Effector memory CD4-positive, alpha-beta T cell (primary cell): ENCODE measurements around the gene GPR180.
"Not testable (repeated sequence)": the region's sequence is repeated elsewhere in the genome, so short reads cannot be mapped to it uniquely, and the experiment has no call there.

Experiments used
- DNase-seq, 3 donors: peaks; one replicate each; pipeline ENCODE4 v3.0.0-alpha.2; 2020
- H3K27ac ChIP-seq: 2 replicates; pipeline ENCODE4 v1.7.0; 2013; ENCODE audit warnings: mild to moderate bottlenecking, low read length, moderate library complexity; ENCODE audit not compliant: insufficient read depth, poor library complexity, severe bottlenecking
- H3K27me3 ChIP-seq: replicated peaks from 2 replicates; pipeline ENCODE4 v1.7.0; 2013; ENCODE audit warnings: mild to moderate bottlenecking, low read length; ENCODE audit not compliant: insufficient read depth, control insufficient read depth, poor library complexity, severe bottlenecking
- H3K36me3 ChIP-seq: 2 replicates; pipeline ENCODE4 v1.7.0; 2013; ENCODE audit warnings: mild to moderate bottlenecking, low read length, moderate library complexity; ENCODE audit not compliant: control insufficient read depth, insufficient read depth
- H3K4me1 ChIP-seq: 2 replicates; pipeline ENCODE4 v1.7.0; 2013; ENCODE audit warnings: low read length, mild to moderate bottlenecking; ENCODE audit not compliant: control insufficient read depth, insufficient read depth, poor library complexity, severe bottlenecking
- H3K4me3 ChIP-seq: 2 replicates; pipeline ENCODE4 v1.7.0; 2013; ENCODE audit warnings: low read length, low read depth, mild to moderate bottlenecking; ENCODE audit not compliant: insufficient read depth, poor library complexity, severe bottlenecking
- H3K9me3 ChIP-seq: 2 replicates; pipeline ENCODE4 v1.7.0; 2013; ENCODE audit warnings: mild to moderate bottlenecking, low read length, moderate library complexity; ENCODE audit not compliant: control insufficient read depth

Gene GPR180

DNA sequence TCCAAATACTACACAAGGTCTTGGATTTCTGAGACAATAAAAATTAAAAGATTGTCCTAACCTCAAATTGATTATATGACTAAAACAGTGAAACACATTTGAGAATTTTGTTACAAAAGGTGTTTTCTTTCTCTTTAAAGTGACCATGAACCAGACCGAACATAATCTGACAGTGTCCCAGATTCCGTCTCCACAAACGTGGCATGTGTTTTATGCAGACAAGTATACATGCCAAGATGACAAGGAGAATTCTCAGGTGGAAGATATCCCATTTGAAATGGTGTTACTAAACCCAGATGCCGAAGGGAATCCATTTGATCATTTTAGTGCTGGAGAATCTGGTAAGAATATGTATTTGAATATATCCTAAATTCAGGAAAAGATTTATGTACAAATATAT is 10.4 kb downstream of the GPR180 start:
- no peaks in the 10 kb centered on the region for H3K9me3 ChIP-seq
- no peak overlapping the region for H3K27ac ChIP-seq
- no peak for DNase-seq
- H3K36me3 ChIP-seq: peaks cover 20% of the 10 kb centered on the region
- no peaks in the 10 kb centered on the region for H3K4me1 ChIP-seq
- no peak overlapping the region for H3K4me3 ChIP-seq
- H3K27me3 ChIP-seq: no peaks in the 10 kb centered on the region

DNA sequence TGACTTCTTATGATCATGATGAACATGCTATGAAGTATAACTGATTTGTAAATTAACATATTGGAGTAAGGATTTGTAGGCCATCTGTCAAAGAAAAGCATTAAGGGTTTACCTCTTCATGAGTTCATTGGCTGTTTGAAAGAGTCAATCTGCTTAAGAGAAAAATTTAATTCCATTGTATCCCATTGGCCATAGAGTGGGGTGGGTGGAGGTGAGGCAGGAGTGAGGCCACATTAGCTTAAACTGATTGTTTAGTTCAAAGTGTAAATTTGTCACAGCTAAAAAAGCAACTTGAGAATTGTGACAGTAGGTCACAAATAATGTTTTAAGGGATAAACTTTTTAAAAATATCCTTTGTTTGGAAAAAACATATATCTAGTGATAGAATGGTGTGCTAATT is 11.4 kb downstream of the GPR180 start:
- Histone ChIP-seq H3K4me3 (no peak overlapping the region), H3K27ac (no peak overlapping the region), H3K4me1 (no peaks in the 10 kb centered on the region), H3K9me3 (no peaks in the 10 kb centered on the region), H3K27me3 (no peaks in the 10 kb centered on the region), H3K36me3 (peaks cover 20% of the 10 kb centered on the region)
- no peak for DNase-seq

DNA sequence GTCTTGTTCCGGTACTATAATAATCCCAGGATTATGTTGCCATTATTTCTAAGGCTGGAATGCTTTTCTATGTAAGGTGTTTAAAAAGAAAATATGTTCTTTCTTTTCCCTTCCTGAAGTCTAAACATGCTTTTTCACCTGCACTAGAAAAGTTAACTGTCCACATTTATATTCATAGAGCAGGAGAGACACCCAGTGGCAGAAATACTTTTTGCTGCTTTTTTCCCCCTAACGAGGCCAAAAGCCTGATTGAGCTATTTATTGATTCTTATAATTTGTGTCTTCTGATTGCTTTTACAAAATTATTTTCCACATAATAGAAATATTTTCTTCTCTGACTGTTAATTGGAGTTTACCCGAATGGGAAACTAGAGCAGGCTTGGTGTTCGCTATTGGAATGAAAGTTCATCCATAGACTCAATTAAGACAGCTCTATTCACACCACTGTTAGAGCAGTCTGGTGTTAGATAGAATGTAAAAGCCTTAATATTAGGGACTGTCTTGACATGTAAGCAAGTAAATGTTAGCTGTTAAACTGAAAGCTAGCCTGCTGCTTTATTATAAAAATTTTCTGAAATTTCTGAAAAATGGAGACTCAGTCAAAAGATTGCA is 15.8 kb downstream of the GPR180 start:
- H3K27ac ChIP-seq: no peak overlapping the region
- no peaks in the 10 kb centered on the region for H3K9me3 ChIP-seq
- no peak for DNase-seq
- no peaks in the 10 kb centered on the region for H3K27me3 ChIP-seq
- no peak overlapping the region for H3K4me3 ChIP-seq
- peaks cover 5% of the 10 kb centered on the region for H3K36me3 ChIP-seq
- no peaks in the 10 kb centered on the region for H3K4me1 ChIP-seq

DNA sequence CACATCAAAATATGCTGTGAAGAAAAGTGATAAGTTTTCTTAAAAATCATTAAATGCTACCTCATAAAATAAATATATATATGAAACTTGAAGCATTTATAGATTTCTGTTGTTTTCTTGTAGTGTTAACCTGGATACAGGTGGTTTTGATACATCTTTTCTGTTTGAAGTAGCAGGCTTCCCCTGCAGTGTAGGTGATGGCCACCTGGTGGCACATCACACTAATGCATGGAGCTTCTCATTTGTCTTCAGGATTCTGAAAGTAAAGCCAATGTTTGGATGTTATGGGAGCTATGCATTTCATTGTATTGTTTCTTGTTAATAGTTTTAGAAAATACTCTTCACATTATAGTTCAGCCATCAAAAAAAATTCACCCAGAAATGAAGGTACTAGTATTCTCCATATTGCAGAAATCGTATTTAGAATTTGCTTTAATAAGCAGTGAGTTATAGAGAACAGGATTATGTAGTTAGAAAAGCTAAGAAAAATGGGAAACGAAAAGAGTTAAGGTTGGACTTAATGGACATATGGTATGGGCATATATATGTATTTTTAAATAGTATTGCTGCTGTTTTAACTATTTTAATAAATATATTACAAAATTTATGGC is 18.7 kb downstream of the GPR180 start:
- peaks cover 16% of the 10 kb centered on the region for H3K36me3 ChIP-seq
- H3K27me3 ChIP-seq: no peaks in the 10 kb centered on the region
- H3K27ac ChIP-seq: no peak overlapping the region
- no peak for DNase-seq
- no peaks in the 10 kb centered on the region for H3K4me1 ChIP-seq
- H3K4me3 ChIP-seq: no peak overlapping the region
- no peaks in the 10 kb centered on the region for H3K9me3 ChIP-seq

DNA sequence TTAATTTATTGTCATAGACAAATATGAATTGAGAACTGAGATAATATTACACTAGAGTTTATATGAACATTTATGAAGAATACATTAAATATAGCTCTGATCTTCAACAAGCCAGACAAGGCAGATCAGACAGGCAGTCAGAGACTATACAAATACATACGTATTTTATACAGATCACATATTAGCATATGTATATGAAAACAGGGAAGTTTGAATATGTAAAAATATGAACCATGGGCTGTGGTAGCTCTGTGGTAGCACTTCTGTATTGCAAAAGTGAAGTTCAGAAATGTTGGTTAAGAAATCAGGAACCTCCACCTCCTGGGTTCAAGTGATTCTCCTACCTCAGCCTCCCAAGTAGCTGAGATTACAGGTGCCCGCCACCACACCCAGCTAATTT is 20.7 kb downstream of the GPR180 start:
- Histone ChIP-seq H3K4me1 (no peaks in the 10 kb centered on the region), H3K36me3 (peaks cover 16% of the 10 kb centered on the region), H3K9me3 (no peaks in the 10 kb centered on the region), H3K27ac (no peak overlapping the region), H3K27me3 (no peaks in the 10 kb centered on the region), H3K4me3 (no peak overlapping the region)
- DNase-seq: no peak

DNA sequence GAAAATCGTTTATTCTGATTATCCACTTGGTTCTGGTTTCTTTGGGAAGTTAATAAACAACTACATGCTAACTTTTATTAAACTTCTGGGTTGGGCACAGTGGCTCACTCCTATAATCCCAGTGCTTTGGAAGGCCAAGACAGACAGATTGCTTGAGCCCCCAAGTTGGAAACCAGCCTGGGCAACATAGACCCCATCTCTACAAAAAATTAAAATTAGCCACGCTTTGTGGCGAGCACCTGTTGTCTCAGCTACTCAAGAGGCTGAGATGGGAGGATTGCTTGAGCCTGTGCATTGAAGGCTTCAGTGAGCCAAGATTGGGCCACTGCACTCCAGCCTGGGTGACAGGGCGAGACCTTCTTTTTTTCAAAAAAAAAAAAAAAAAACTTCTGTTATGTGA is 21.7 kb downstream of the GPR180 start:
- Histone ChIP-seq H3K9me3 (no peaks in the 10 kb centered on the region), H3K27ac (no peak overlapping the region), H3K36me3 (peaks cover 16% of the 10 kb centered on the region), H3K4me3 (no peak overlapping the region), H3K4me1 (no peaks in the 10 kb centered on the region), H3K27me3 (no peaks in the 10 kb centered on the region)
- DNase-seq: no peak

DNA sequence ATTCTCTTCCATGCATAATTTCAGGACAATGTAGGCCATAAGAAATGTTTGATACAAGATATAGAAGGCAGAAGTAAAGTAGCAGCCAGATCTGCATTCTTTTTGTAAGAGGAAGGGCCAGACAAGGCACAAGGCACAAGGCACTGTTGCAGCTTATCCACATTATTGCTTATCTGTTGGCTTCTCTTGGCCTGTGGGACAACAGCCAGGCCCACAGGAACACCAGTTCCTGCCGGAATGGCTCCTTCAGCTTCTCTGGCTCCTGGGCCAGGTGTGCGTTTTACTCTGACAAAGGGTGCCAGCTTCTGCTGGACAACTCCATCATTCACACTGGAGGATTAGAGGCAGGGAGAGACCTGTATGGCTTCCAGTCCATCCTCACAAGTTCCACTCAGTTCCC is 29.2 kb downstream of the GPR180 start:
- Histone ChIP-seq H3K4me1 (no peaks in the 10 kb centered on the region), H3K4me3 (no peak overlapping the region), H3K27me3 (no peaks in the 10 kb centered on the region), H3K36me3 (no peaks in the 10 kb centered on the region), H3K27ac (no peak overlapping the region), H3K9me3 (no peaks in the 10 kb centered on the region)
- no peak for DNase-seq

DNA sequence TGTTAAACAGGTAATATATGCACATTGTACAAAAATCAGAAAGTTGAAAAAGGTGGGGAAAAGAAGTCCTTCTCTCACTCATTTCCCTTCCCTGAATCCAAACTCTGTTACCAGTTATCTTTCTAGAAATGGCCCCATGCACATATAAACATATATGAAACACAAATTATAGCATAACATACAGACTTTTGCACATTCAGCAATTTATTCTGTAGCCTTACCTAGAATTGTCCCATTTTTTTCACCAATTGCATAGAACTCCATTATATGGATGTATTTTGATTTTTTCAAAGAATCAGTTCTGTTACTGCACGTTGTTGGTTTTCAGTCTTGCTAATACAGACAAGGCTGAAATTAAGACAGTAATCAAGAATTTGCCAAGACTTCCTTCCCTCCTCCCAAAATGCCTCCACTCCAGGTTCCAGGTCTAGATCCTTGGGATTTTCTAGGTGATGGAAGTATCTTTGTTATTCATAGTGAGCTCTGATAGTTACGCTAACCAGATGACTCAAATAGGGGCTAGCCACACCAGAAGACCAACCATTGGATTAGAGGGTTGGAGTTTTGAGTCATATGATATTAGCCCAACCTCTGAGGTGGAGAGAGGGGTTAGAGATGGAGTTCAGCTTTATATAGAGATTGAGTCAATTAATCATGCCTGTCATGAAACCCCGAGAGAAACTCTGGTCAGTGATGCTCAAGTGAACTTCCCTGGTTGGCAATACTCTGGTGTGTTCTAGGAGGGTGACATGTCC is 30.7 kb downstream of the GPR180 start:
- no peak for DNase-seq
- no peaks in the 10 kb centered on the region for H3K36me3 ChIP-seq
- H3K4me3 ChIP-seq: no peak overlapping the region
- no peaks in the 10 kb centered on the region for H3K9me3 ChIP-seq
- H3K27ac ChIP-seq: no peak overlapping the region
- H3K4me1 ChIP-seq: no peaks in the 10 kb centered on the region
- no peaks in the 10 kb centered on the region for H3K27me3 ChIP-seq

DNA sequence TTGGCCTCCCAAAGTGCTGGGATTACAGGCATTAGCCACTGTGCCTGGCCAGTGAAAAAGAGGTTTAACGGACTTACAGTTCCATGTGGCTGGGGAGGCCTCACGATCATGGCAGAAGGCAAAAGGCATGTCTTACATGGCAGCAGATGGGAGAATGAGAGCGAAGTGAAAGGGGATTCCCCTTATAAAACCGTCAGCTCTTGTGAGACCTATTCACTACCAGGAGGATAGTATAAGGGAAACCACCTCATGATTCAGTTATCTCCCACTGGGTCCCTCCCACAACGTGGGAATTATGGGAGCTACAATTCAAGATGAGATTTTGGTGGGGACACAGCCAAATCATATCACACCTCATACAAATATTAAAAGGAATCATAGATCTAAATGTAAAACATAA is 34.4 kb downstream of the GPR180 start:
- H3K36me3 ChIP-seq, H3K4me1 ChIP-seq, H3K27me3 ChIP-seq, H3K27ac ChIP-seq, H3K9me3 ChIP-seq, DNase-seq, H3K4me3 ChIP-seq: not testable (repeated sequence)

DNA sequence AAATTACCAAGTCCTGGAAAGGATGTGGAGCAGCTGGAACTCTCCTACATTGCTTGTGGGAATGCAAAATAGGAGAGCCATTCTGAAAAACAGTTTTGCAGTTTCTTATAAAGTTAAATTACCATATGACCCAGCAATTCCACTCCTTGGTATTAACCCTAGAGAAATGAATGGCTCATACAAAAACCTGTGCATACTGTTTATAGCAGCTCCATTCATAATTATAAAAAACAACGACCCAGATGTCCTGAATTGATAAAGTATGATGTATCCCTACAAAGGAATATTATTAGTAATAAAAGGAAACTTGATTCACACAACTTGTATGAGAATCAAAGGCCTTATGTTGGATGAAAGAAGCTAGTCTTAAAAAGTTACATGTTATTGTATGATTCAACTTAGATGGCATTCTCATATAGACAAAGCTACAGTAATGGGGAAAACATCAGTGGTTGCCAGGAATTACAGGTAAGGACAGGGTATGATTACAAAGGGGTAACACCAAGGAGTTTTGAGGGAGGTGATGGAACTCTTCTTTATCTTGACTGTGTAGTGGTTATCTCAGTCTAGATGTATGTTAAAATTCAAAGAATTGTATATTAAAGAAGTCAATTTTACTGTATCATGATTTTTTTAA is 35.4 kb downstream of the GPR180 start:
- Histone ChIP-seq H3K4me3 (no peak overlapping the region), H3K27me3 (no peaks in the 10 kb centered on the region), H3K27ac (no peak overlapping the region), H3K9me3 (no peaks in the 10 kb centered on the region), H3K36me3 (no peaks in the 10 kb centered on the region), H3K4me1 (no peaks in the 10 kb centered on the region)
- no peak for DNase-seq
